ENCODE measurements around the gene KAZALD1.

DNA sequence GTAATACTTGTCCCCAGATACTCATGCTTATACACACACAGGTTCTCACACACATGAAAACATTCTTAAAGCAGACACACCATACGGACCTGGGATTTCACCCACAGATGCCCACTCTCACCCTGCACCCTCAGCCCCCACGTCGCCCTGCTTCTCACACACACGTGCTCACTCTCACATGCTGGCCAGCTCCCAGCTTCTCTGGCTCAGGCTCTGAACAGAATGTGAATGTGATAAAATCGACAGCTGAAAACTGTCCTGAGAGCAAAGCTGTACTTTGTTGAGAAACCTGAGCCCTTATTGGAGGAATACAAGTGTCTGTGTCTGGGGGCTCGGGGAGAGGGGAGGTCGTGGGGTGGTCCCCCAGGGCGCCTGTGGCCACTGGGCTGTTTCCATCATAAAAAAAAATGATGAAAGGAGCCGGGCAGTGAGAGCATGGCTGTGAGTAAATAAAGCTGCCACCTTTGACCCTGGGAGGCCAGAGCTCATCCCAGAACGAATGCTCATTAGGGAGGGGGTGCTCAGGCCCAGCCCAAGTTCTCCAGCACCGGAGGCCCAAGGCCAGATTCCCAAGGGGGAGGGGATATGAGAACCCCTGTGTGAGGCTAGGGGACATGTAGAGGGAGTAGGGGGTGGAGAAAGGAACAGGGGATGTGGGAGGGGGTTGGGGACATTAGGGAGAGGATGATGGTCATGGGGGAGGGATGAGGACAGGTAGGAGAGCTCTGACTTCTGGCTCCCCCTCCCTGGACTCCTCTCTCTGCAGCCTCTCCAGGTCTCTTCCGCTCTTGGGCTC is 51.2 kb downstream of the KAZALD1 start:
- no peak for TF ChIP-seq EZH2 (IDR thresholded peaks at IDR 0.05; ENCODE audit: borderline replicate concordance, insufficient read depth, low read length, poor library complexity, severe bottlenecking)
- no peak for TF ChIP-seq EP300 (conservative IDR thresholded peaks at IDR 0.05; ENCODE audit: poor library complexity, severe bottlenecking)
- TF ChIP-seq POLR2AphosphoS5 (IDR thresholded peaks at IDR 0.05), result no peak
- TF ChIP-seq, protein P1, sequence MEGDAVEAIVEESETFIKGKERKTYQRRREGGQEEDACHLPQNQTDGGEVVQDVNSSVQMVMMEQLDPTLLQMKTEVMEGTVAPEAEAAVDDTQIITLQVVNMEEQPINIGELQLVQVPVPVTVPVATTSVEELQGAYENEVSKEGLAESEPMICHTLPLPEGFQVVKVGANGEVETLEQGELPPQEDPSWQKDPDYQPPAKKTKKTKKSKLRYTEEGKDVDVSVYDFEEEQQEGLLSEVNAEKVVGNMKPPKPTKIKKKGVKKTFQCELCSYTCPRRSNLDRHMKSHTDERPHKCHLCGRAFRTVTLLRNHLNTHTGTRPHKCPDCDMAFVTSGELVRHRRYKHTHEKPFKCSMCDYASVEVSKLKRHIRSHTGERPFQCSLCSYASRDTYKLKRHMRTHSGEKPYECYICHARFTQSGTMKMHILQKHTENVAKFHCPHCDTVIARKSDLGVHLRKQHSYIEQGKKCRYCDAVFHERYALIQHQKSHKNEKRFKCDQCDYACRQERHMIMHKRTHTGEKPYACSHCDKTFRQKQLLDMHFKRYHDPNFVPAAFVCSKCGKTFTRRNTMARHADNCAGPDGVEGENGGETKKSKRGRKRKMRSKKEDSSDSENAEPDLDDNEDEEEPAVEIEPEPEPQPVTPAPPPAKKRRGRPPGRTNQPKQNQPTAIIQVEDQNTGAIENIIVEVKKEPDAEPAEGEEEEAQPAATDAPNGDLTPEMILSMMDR (IDR thresholded peaks at IDR 0.05; ENCODE audit: poor library complexity, severe bottlenecking), result no peak
- TF ChIP-seq, protein P2, sequence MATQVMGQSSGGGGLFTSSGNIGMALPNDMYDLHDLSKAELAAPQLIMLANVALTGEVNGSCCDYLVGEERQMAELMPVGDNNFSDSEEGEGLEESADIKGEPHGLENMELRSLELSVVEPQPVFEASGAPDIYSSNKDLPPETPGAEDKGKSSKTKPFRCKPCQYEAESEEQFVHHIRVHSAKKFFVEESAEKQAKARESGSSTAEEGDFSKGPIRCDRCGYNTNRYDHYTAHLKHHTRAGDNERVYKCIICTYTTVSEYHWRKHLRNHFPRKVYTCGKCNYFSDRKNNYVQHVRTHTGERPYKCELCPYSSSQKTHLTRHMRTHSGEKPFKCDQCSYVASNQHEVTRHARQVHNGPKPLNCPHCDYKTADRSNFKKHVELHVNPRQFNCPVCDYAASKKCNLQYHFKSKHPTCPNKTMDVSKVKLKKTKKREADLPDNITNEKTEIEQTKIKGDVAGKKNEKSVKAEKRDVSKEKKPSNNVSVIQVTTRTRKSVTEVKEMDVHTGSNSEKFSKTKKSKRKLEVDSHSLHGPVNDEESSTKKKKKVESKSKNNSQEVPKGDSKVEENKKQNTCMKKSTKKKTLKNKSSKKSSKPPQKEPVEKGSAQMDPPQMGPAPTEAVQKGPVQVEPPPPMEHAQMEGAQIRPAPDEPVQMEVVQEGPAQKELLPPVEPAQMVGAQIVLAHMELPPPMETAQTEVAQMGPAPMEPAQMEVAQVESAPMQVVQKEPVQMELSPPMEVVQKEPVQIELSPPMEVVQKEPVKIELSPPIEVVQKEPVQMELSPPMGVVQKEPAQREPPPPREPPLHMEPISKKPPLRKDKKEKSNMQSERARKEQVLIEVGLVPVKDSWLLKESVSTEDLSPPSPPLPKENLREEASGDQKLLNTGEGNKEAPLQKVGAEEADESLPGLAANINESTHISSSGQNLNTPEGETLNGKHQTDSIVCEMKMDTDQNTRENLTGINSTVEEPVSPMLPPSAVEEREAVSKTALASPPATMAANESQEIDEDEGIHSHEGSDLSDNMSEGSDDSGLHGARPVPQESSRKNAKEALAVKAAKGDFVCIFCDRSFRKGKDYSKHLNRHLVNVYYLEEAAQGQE (IDR thresholded peaks at IDR 0.05; ENCODE audit: borderline replicate concordance), result no peak
- TF ChIP-seq RAD21 (conservative IDR thresholded peaks at IDR 0.05), result no peak
